ENCODE data around the gene NUDT5.
A peak's percentile ranks its signal among the peaks of the same experiment; 100 is the strongest.

Gene NUDT5

DNA sequence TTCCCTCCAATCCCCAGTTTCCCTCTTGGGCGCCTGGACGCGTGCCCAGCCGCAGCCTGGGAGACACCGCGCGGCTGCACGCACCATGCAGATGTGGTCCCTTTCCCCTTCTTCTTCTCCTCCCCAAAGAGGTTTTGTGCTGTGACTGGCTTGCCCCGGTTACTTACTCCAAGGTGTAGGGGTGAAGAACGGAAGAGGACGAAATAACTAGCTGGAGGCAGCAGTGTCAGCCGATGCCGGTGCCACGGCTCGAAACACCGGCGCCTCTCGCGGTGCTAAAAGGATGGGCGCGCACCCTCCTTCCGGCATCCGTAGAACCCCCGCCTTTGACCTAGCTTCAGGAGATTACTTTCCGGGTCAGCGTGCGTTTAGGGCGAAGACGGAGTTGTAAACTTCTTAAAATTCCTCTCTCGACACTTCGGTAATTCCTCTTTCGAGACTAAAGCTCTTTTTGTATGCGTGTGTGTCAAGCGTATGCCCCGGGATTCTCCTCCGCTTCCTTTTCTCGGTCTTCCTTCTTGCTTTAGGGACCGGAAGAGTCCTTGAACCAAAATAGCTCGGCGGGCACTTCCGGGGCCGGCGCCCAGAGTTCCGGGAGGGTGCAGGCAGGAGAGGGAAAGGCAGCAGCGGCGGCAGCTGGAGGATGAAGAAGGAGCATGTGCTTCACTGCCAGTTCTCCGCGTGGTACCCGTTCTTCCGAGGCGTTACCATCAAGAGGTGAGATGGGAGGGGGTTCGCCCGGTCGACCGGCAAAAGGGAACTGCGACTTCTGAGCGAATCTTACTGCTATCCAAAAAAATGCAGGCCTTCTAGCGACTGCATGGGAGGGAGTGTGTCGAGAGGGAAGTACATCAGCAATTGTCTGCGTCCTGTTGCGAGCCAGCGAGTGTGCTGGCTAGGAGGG lies at the start of gene NUDT5, which contains the start of gene CDC123:
Gene NUDT5, minus strand, starts transcription at position 289 of the 904 bp plus-strand sequence. CDS start 9,600 bp downstream, outside the sequence.
Gene CDC123, plus strand, starts transcription at position 586 of the 904 bp plus-strand sequence. Its CDS starts 58 bp downstream, at position 644.
- Histone ChIP-seq H3K36me3 (peaks cover 4% of the 10 kb centered on the region), H3K4me3 (ENCODE audit: low read depth in 1 of 2, low read length in 1 of 2) (peak within 1 kb of the TSS; percentile 87 to 90), H3K9me3 (no peaks in the 10 kb centered on the region), H3K4me1 (ENCODE audit: control insufficient read depth in 1 of 2, insufficient read depth in 1 of 2, low read depth in 1 of 2, low read length in 1 of 2) (peaks cover 43 to 61% of the 10 kb centered on the region in 2 experiments), H3K27ac (peak within 1 kb of the TSS; percentile 95), H3K27me3 (no peaks in the 10 kb centered on the region)
- TF ChIP-seq, protein P1, sequence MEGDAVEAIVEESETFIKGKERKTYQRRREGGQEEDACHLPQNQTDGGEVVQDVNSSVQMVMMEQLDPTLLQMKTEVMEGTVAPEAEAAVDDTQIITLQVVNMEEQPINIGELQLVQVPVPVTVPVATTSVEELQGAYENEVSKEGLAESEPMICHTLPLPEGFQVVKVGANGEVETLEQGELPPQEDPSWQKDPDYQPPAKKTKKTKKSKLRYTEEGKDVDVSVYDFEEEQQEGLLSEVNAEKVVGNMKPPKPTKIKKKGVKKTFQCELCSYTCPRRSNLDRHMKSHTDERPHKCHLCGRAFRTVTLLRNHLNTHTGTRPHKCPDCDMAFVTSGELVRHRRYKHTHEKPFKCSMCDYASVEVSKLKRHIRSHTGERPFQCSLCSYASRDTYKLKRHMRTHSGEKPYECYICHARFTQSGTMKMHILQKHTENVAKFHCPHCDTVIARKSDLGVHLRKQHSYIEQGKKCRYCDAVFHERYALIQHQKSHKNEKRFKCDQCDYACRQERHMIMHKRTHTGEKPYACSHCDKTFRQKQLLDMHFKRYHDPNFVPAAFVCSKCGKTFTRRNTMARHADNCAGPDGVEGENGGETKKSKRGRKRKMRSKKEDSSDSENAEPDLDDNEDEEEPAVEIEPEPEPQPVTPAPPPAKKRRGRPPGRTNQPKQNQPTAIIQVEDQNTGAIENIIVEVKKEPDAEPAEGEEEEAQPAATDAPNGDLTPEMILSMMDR (IDR thresholded peaks at IDR 0.05), result no peak

DNA sequence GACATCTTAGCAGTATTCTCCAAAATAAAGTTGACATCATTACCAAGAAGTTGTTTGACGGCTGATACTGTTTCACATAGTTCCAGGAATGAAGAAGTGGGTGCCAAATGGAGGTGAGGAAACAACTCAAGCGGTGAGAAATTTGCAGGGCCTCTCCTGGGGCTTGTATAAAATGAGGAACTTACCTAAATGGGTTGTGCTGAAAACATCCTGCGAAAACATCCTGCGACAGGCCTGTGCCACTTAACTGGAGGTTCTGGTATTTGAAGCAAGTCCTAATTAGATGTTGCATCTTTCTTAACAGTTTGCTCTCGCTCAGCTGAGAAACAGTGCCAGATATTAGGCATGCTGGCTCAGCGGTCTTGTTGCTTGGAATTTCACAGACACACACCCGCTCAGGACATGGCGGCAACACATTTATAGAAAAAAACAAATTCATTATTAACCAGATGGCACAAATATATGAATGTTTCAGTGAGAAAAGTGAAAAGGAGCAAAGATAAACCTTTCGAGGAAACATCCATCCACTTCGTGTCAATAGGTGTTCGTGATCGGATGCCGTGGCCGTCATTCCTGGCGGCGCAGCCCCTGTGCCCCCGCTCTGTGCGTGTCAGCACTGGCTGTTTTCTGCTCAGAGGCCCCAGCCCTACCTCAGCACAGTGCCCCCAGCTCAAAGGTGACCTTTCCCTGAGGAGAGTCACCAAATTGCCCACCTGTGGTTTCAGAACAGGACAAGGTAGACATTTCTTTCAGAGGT lies 48.4 kb upstream of the NUDT5 start:
- Histone ChIP-seq H3K4me3 (ENCODE audit: low read depth in 1 of 2, low read length in 1 of 2) (peak overlapping the region; percentile 10 to 32), H3K27ac (peak overlapping the region; percentile 97), H3K27me3 (no peaks in the 10 kb centered on the region), H3K9me3 (no peaks in the 10 kb centered on the region), H3K4me1 (ENCODE audit: control insufficient read depth in 1 of 2, insufficient read depth in 1 of 2, low read depth in 1 of 2, low read length in 1 of 2) (peaks cover 60 to 69% of the 10 kb centered on the region in 2 experiments), H3K36me3 (peaks cover 30% of the 10 kb centered on the region)
- TF ChIP-seq, protein P1 (IDR thresholded peaks at IDR 0.05), result peak; percentile 39

DNA sequence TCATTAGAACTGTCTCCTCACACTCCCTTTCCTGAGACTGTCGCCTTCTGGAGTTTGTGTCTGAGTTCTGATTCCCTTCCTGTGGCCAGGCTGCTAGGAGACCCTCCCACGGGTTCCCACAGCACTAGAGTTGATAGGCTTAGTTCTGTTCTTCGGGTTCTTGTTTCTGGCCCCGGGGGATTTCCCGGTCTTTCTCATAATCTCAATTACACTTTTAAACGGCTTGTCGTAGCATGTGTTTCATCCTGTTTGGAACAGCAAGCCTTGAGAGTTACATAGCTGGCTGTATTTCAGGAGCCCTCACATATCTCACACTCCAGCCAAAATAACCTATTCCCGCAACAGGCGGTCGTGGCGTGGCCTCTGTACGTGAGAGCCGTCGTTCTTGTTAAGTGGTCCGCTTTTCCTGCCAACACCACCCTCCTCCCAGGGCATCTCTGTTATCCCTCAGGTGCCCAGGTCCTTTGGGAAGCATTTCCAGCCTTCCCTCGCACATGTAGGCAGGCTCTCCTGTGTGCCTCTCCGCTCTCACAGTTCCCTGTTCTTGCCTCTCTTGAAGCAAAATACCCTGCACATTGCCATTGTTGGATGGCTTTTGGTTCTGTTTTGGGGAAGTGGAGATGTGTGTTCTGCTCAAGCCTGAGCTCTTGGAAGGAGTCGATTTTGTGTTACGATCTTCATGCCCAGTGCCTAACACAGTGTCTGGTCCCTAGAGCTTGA lies 46.3 kb upstream of the NUDT5 start:
- H3K4me3 ChIP-seq (ENCODE audit: low read depth in 1 of 2, low read length in 1 of 2), result peak overlapping the region in 1 of 2 experiments; percentile 28
- H3K4me1 ChIP-seq (ENCODE audit: control insufficient read depth in 1 of 2, insufficient read depth in 1 of 2, low read depth in 1 of 2, low read length in 1 of 2), result peaks cover 60 to 69% of the 10 kb centered on the region in 2 experiments
- H3K9me3 ChIP-seq, result no peaks in the 10 kb centered on the region
- H3K36me3 ChIP-seq, result peaks cover 32% of the 10 kb centered on the region
- H3K27ac ChIP-seq, result peak overlapping the region; percentile 97
- H3K27me3 ChIP-seq, result no peaks in the 10 kb centered on the region
- TF ChIP-seq, protein P1 (IDR thresholded peaks at IDR 0.05), result no peak

GRCh38 chr10:12238821-12239220 lies 43.1 kb upstream of the NUDT5 start:
- no peaks in the 10 kb centered on the region for H3K27me3 ChIP-seq
- peaks cover 38% of the 10 kb centered on the region in 2 experiments for H3K4me1 ChIP-seq (ENCODE audit: control insufficient read depth in 1 of 2, insufficient read depth in 1 of 2, low read depth in 1 of 2, low read length in 1 of 2)
- no peak overlapping the region for H3K27ac ChIP-seq
- no peak overlapping the region for H3K4me3 ChIP-seq (ENCODE audit: low read depth in 1 of 2, low read length in 1 of 2)
- H3K9me3 ChIP-seq, result no peaks in the 10 kb centered on the region
- H3K36me3 ChIP-seq, result peaks cover 47% of the 10 kb centered on the region
- TF ChIP-seq, protein P1 (IDR thresholded peaks at IDR 0.05), result no peak

Measured in neutrophil (primary cell).